ENCODE results near the gene AURKAIP1.

Gene AURKAIP1

DNA sequence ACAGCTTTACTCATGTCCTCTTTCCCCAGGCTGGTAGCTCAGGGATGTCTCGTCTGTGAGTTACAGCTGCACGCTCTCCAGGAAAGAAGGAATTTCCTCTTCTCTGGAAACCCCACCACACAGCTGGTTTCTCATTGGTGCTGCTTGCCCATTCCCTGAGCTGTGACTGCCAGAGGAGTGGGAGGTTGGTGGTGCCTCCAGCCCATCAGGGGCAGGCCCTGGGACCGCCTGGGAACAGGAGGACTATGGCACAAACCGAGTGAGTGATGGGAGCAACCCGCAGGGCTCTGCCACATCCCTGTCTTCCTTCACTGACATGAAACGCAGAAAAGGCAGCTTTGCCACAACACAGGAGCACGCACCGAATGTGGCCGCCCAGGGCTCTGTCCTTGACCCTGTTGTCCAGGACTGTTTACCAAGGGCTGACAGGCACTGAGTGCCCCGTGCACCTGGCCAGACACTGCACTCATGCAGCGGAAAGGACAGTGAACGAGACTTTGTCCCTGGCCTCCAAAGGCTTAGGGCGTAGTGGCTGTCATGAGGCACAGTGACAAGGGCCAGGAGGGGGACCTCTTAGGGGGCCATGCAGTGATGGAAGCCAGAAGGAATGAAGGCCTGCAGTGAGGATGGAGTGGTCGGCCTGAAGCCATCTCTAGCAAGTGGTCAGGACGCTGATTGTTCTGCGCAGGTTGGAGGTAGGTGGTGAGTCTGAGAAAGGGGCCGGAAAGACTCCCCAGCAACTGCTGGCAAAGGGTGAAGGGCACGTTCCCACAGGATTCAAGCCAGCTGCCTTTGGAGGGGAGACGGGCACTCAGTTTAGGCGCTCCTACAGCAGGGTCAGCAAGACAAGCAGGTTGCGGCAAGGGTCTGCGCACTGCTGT is 25.8 kb upstream of the AURKAIP1 start:
- H3K27me3 Mint-ChIP-seq (ENCODE audit: low read depth, poor library complexity), result peaks cover 2% of the 10 kb centered on the region
- peak overlapping the region; percentile 97 for H3K4me3 Mint-ChIP-seq
- H3K9me3 Mint-ChIP-seq, result no peaks in the 10 kb centered on the region
- no peak for DNase-seq
- TF ChIP-seq CTCF (IDR thresholded peaks at IDR 0.05), result no peak
- peaks cover 48% of the 10 kb centered on the region for H3K36me3 Mint-ChIP-seq (ENCODE audit: low read depth)
- H3K27ac Mint-ChIP-seq, result no peak overlapping the region
- peaks cover 46% of the 10 kb centered on the region for H3K4me1 Mint-ChIP-seq

GRCh38 chr1:1399872-1400575 is 25.0 kb upstream of the AURKAIP1 start:
- Mint-ChIP-seq H3K27ac (peak overlapping the region; percentile 92), H3K27me3 (ENCODE audit: low read depth, poor library complexity) (peaks cover 2% of the 10 kb centered on the region), H3K4me1 (peaks cover 46% of the 10 kb centered on the region), H3K36me3 (ENCODE audit: low read depth) (peaks cover 49% of the 10 kb centered on the region), H3K4me3 (peak overlapping the region; percentile 97), H3K9me3 (no peaks in the 10 kb centered on the region)
- no peak for DNase-seq
- TF ChIP-seq CTCF (IDR thresholded peaks at IDR 0.05), result no peak

DNA sequence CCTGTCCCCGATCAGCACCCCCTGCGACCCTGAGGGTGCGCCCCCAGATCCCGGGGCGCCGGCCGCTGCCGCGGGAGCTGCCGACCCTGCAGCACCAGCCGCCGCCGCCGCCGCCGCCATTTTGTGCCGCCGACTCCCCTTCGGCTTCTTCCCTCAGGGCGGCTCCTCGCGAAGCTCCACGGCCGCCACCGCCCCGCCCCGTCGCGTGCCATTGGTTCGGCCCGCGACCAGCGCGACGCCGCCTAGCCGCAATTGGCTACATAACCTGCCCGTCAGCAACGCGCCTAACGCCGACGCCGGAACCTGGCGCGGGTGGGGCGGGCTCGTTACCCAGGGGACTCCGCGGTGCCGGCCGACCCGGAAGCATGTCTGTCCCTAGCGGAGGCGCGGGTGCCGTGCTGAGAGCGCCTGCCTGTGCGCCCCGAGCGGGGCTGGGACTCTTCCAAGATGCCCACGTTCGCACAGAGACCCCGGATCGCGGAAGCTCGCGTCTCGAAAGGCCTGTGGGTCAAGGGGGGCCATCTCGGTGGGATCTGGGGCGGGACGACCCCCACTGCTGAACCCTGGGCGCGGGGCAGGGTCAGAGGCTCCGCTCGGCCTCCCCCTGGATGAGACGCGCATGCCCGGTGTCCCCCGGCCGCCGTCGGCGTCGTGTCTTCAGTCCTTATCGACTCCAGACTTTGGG is 24.3 kb upstream of the AURKAIP1 start, which contains the start of gene CCNL2:
Gene CCNL2 (minus strand): TSS at position 149 of the 685 bp plus-strand sequence. CDS start 29 bp downstream, at position 120.
- DNase-seq, result peak; percentile 100
- Mint-ChIP-seq H3K9me3 (no peaks in the 10 kb centered on the region), H3K27me3 (ENCODE audit: low read depth, poor library complexity) (peaks cover 2% of the 10 kb centered on the region), H3K4me1 (peaks cover 46% of the 10 kb centered on the region), H3K4me3 (peak within 1 kb of the TSS; percentile 97), H3K27ac (peak within 1 kb of the TSS; percentile 92), H3K36me3 (ENCODE audit: low read depth) (peaks cover 52% of the 10 kb centered on the region)
- peak; percentile 51 for TF ChIP-seq CTCF (IDR thresholded peaks at IDR 0.05)

DNA sequence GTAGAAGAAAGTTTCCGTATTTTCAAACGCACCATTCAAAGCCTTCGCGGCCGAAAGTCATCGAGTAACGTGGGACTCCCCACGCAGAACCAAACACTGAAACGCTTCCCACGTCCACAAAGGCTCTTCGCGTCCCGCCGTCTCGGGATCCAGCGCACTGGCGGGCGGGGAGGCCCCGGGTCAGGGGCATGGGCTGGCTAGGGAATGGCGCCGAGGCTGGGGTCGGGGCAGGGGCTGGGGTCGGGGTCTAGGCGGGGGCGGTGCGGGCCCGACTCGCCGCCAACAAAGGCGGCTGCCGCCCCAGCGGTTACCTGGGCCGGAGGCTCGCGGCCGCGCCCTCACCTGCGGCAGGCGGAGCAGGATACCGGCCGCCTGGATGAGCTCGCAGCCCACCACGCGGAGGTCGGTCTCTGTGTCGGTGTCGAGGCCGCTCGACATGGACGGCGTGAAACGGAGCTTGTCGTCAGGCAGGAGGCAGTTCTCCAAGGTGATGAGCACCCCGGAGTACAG is 23.7 kb upstream of the AURKAIP1 start:
- no peak for TF ChIP-seq CTCF (IDR thresholded peaks at IDR 0.05)
- peak; percentile 23 for DNase-seq
- H3K27me3 Mint-ChIP-seq (ENCODE audit: low read depth, poor library complexity), result peaks cover 2% of the 10 kb centered on the region

GRCh38 chr1:1397839-1398523 is 23.0 kb upstream of the AURKAIP1 start:
- DNase-seq, result no peak
- H3K27me3 Mint-ChIP-seq (ENCODE audit: low read depth, poor library complexity), result peaks cover 2% of the 10 kb centered on the region
- no peak for TF ChIP-seq CTCF (IDR thresholded peaks at IDR 0.05)
- peak overlapping the region; percentile 97 for H3K4me3 Mint-ChIP-seq
- no peaks in the 10 kb centered on the region for H3K9me3 Mint-ChIP-seq
- H3K36me3 Mint-ChIP-seq (ENCODE audit: low read depth), result peaks cover 57% of the 10 kb centered on the region
- peaks cover 39% of the 10 kb centered on the region for H3K4me1 Mint-ChIP-seq
- peak overlapping the region; percentile 83 for H3K27ac Mint-ChIP-seq

More for the DNA sequence above, 23.7 kb upstream of the AURKAIP1 start:
- H3K27ac Mint-ChIP-seq, result no peak overlapping the region
- peaks cover 56% of the 10 kb centered on the region for H3K36me3 Mint-ChIP-seq (ENCODE audit: low read depth)
- peaks cover 44% of the 10 kb centered on the region for H3K4me1 Mint-ChIP-seq
- no peaks in the 10 kb centered on the region for H3K9me3 Mint-ChIP-seq
- H3K4me3 Mint-ChIP-seq, result peak overlapping the region; percentile 97
